Activated naive CD4-positive, alpha-beta T cell treated with anti-CD3 and anti-CD28 coated beads for 36 hours (primary cell): ENCODE measurements around the gene SLC34A3. TPM values are rescaled to one million over a fixed set of nuclear protein-coding genes. Genes with fewer than 3 reads are reported as not detected.

Experiments used
- CTCF ChIA-PET: fragments of 350-600 bp; sonication (Branson Sonifier 250); formaldehyde crosslinking; loops from one replicate; lab custom pipeline; 2021; ENCODE audit warnings: antibody characterized with exemption; lab: Charles Lee
- DNase-seq: peaks from one replicate; pipeline ENCODE4 v3.0.0-alpha.2; 2020
- H3K27ac Mint-ChIP-seq: one replicate; pipeline ENCODE4 v1.8.0; 2021; ENCODE audit warnings: mild to moderate bottlenecking, mixed read lengths
- H3K27me3 Mint-ChIP-seq: one replicate; pipeline ENCODE4 v1.8.0; 2021; ENCODE audit warnings: low read depth, mixed read lengths
- H3K36me3 Mint-ChIP-seq: one replicate; pipeline ENCODE4 v1.8.0; 2021; ENCODE audit warnings: low read depth, mixed read lengths
- H3K4me1 Mint-ChIP-seq: one replicate; pipeline ENCODE4 v1.8.0; 2021; ENCODE audit warnings: low read depth, mixed read lengths
- H3K4me3 Mint-ChIP-seq: one replicate; pipeline ENCODE4 v1.8.0; 2021; ENCODE audit warnings: mild to moderate bottlenecking, moderate library complexity, mixed read lengths
- H3K9me3 Mint-ChIP-seq: one replicate; pipeline ENCODE4 v1.8.0; 2021; ENCODE audit warnings: mixed read lengths
- intact Hi-C: fragments of 100-400 bp; cut with micrococcal nuclease; formaldehyde crosslinking; loops from one replicate; pipeline ENCODE4 v1.15.1; 2023
- total RNA-seq, 2 experiments: library from RNA; stranded (reverse); gene quantifications; one replicate each; pipeline ENCODE4 v1.2.3, GENCODE V29; 2021

SLC34A3 gene
- total RNA-seq, 2 experiments from 2014 or later, result not detected

DNA sequence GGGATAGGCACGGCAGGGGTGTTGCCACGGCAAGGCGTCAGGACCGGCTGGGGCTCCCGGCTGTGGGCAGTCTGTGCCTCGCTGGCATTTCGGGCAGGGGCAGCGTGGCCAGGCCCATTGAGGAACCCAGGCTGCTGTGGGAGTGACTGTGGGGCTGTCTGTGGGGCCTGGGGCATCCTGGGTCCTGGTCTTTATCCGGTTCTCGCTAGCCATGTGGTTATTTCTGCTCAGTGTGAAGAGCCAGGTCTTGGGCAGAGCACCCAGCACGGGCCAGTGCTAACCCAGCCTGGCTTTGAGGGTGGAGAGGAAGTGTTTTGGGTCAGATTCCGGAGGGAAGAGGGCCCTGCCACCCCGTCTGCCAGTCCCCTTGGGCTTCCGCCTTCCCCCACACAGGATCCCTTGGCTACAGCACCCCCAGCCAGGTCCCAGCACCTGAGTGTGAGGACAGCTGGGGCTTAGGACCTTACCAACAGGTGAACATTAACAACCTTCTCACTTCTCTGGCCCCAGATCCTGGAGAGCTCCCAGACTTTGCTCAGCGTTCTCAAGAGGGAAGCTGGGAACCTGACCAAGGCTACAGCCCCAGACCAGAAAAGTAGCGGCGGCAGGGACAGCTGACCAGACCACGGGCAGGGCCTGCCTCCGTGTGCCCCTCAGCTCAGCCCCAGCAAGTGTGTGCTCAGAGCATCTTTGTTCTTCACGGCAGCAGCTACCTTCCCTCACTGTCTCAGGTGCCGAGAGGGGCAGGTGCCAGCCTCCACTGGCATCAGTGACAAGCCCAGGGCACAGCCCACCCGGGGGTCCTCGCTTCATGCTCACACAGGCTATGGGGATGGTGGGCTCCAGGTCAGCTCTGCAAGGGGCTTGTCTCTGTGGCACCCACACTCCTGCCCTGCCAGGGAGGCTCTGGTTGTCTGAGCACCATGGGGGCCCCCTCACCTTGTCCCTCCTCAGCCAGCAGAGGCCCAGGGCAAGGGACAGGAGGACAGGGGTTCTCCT is 41.1 kb upstream of the SLC34A3 start:
- H3K4me3 Mint-ChIP-seq, result peak overlapping the region; percentile 92
- no peak for DNase-seq
- no peaks in the 10 kb centered on the region for H3K27me3 Mint-ChIP-seq
- H3K9me3 Mint-ChIP-seq, result no peaks in the 10 kb centered on the region
- H3K36me3 Mint-ChIP-seq, result peaks cover 3% of the 10 kb centered on the region
- H3K4me1 Mint-ChIP-seq, result peaks cover 33% of the 10 kb centered on the region
- H3K27ac Mint-ChIP-seq, result peak overlapping the region; percentile 88
- CTCF ChIA-PET, result interaction anchor here (0.7 to 2.6 kb wide), 13 partner anchors 10 to 93 kb away, joined by 3 to 16 read pairs (median 4); partner anchors contain the start of genes RNF224, TMEM210 and TPRN
- intact Hi-C loops, result loop anchor here (1.0 to 5.0 kb wide), 4 partner anchors 11 to 62 kb away; partner anchors contain the start of genes RNF224, TPRN and TUBB4B

DNA sequence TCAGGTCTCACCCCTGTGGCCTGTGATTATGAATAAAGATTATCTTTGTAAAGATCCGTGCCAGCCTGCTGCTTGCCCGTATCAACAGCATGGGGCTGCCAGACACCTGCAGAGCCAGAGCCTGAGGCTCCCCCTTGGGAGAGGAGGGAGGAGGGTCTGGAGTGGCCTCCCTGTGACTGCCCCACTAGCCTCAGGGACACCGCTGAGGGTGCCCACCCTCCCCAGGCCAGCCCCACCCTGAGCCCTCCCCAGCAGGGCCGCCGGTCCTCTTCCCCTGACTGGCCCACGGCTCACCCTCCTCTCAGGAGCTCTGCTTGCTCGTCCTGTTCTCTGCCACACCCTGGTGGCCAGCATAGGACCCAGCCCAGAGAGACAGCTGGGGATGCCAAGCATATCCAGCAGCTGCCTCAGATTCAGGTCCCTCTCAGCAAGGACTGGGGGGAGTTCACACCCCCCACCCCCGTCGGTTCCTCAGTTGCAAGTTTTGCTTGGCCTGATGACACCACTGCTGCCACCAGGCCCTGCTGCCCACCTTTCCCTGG is 40.3 kb upstream of the SLC34A3 start:
- Mint-ChIP-seq H3K36me3 (peaks cover 3% of the 10 kb centered on the region), H3K4me3 (peak overlapping the region; percentile 92), H3K9me3 (no peaks in the 10 kb centered on the region), H3K27me3 (no peaks in the 10 kb centered on the region), H3K27ac (no peak overlapping the region), H3K4me1 (peaks cover 33% of the 10 kb centered on the region)
- intact Hi-C loops, result no loop called here
- CTCF ChIA-PET, result interaction anchor here (1.5 to 2.6 kb wide), 5 partner anchors 9 to 94 kb away, joined by 4 to 16 read pairs (median 6); partner anchors contain the start of genes RNF224 and TPRN
- no peak for DNase-seq

DNA sequence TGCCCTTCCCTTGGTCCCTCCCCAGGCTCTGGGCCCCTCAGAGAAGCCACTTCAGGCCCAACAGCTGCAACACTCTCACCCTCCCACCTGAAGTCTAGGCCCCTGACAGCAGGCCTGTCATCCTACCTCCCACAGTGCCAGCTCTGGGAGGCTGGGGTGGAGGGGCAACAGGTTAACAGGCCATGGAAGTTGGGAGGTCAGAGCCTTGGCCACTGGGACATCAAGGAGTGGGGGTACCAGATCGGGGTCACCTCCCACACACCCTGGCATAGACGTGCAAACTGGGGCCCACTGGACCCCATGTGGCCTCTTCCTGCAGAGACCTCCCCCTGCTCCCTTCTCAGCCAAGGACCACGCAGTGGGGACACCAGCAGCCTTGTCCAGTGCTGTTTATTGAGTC is 39.5 kb upstream of the SLC34A3 start:
- Mint-ChIP-seq H3K27ac (no peak overlapping the region), H3K27me3 (no peaks in the 10 kb centered on the region), H3K4me3 (peak overlapping the region; percentile 36), H3K36me3 (peaks cover 3% of the 10 kb centered on the region), H3K9me3 (no peaks in the 10 kb centered on the region), H3K4me1 (peaks cover 31% of the 10 kb centered on the region)
- intact Hi-C loops, result no loop called here
- CTCF ChIA-PET, result interaction anchor here (1.7 kb wide), 1 partner anchor 35 kb away, joined by 6 read pairs; the partner anchor contains the start of gene RNF224
- DNase-seq, result no peak

DNA sequence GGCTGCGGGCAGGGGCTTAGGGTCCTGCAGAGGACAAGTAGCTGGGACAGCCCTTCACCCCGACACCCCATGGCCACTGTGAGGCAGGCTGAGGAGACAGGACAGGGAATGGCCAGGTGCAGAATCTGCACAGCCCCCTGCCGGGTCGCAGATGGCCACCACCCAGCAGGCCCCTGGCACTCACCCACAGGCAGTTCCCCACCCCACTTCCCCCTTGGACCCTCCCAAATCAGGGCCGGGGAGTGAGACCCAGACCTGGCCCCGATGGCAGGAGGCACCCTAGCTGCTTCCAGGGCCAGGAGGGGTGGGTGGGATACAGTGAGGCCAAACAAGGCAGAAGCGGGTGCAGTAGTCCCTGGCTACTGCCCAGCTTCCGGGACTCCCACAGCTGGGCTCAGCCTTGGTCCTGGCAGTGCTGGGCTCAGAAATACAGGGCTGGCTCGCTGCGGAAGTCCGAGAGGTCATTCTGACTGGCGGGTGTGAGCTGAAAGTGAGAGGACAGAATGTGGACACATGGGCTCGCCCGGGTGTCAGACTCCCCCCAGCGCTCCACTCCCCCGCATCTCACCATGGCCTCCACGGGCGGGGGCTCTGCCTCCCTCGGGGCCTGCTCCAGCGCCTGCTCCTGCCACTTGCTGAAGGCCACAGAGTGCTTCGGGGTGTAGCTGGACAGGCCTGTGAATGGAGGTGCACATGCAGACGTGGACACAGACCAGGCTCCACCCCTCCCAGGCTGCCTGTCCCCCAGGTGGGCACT is 38.8 kb upstream of the SLC34A3 start:
- no peak overlapping the region for H3K4me3 Mint-ChIP-seq
- peaks cover 3% of the 10 kb centered on the region for H3K36me3 Mint-ChIP-seq
- no peaks in the 10 kb centered on the region for H3K27me3 Mint-ChIP-seq
- H3K4me1 Mint-ChIP-seq, result peaks cover 25% of the 10 kb centered on the region
- CTCF ChIA-PET, result interaction anchor here (1.0 kb wide), 1 partner anchor 45 kb away, joined by 4 read pairs; no protein-coding TSS in a partner anchor
- no peak for DNase-seq
- H3K9me3 Mint-ChIP-seq, result no peaks in the 10 kb centered on the region
- no peak overlapping the region for H3K27ac Mint-ChIP-seq
- intact Hi-C loops, result no loop called here

DNA sequence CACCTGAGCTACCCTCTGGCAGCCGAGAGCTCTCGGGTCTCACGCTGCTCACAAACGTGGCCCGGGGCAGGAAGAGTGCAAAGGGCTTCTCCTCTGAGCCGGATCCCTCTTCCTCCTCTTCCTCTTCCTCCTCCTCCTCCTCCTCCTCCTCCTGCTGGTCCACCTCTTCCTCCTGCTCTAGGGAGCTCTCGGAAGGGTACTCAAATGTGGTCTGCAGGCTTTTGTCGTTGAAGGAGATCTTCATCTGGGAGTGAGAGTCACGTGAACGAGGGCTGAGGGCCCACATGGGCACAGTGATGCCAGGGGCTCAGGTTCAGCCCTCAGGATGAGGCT is 38.3 kb upstream of the SLC34A3 start:
- Mint-ChIP-seq H3K4me1 (peaks cover 20% of the 10 kb centered on the region), H3K4me3 (no peak overlapping the region), H3K36me3 (peaks cover 3% of the 10 kb centered on the region), H3K27me3 (no peaks in the 10 kb centered on the region), H3K27ac (no peak overlapping the region), H3K9me3 (no peaks in the 10 kb centered on the region)
- CTCF ChIA-PET, result interaction anchor here (1.0 kb wide), 1 partner anchor 44 kb away, joined by 4 read pairs; no protein-coding TSS in a partner anchor
- intact Hi-C loops, result no loop called here
- DNase-seq, result no peak

DNA sequence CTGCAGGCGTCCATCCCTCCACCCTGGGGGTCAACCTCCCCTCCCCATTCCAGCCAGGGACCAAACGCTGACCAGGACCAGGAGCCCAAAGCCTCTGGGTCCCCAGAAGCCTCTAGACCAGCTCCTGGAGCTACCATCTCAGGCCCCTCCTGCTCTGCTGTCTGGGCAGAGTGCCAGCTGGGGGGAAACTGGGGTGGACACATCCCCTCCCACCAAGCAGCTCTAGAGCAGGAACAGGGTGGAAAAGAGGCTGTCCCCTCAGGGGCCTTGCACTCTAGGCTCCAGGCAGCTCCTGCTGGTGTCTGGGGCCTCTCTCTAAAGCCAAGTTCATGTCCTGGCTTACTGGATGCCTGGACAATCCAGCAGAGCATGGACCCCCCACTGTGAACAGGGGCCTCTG is 37.8 kb upstream of the SLC34A3 start:
- no peak overlapping the region for H3K4me3 Mint-ChIP-seq
- CTCF ChIA-PET, result interaction anchor here (1.0 to 1.3 kb wide), 2 partner anchors 17 to 44 kb away, joined by 3 to 4 read pairs; no protein-coding TSS in a partner anchor
- H3K27me3 Mint-ChIP-seq, result no peaks in the 10 kb centered on the region

DNA sequence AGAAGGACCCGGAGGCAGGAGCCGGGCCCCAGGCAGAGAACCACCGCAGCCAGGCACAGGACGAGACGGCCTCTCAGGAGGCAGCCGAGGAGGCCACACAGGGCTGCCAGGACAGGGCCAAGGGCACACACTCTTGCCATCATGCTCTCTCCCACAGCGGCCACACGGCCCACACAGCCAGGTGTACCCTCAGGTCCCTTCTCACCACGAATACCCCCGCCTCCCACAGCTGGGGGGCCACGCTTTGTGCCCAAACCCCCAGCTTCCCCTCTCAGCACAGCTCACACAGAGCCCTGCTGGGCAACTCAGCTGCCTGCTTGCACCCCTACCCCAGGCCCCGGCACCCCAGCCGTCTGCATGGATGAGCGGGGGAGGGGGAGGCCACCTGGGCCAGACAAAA is 36.9 kb upstream of the SLC34A3 start:
- DNase-seq, result no peak
- intact Hi-C loops, result no loop called here
- no peak overlapping the region for H3K27ac Mint-ChIP-seq
- H3K9me3 Mint-ChIP-seq, result no peaks in the 10 kb centered on the region
- H3K36me3 Mint-ChIP-seq, result peaks cover 2% of the 10 kb centered on the region
- H3K4me1 Mint-ChIP-seq, result peaks cover 16% of the 10 kb centered on the region
- no peaks in the 10 kb centered on the region for H3K27me3 Mint-ChIP-seq
- CTCF ChIA-PET, result interaction anchor here (1.3 kb wide), 1 partner anchor 18 kb away, joined by 3 read pairs; no protein-coding TSS in a partner anchor
- H3K4me3 Mint-ChIP-seq, result no peak overlapping the region

More for the DNA sequence above, 37.8 kb upstream of the SLC34A3 start:
- Mint-ChIP-seq H3K36me3 (peaks cover 3% of the 10 kb centered on the region), H3K9me3 (no peaks in the 10 kb centered on the region), H3K27ac (no peak overlapping the region), H3K4me1 (peaks cover 16% of the 10 kb centered on the region)
- intact Hi-C loops, result no loop called here
- DNase-seq, result no peak

DNA sequence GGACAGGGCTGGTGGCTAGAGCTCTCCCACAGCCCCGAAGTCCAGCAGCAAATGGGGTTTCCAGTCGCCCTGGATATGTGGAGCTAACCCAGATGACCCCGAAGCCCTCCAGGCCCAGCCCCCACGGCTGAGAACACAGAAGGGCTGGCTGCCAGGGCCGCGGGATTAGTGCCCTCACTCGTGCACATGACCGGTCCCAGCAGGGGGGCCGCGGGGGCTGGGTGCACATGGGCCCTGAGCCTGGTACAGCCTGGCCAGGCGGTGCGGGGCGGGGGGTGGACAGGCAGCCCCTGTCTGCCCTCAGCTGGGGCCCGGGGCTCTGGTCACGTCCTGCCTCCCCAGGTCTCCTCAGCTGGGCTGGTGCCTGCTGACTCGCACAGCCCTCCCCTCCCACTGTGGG is 36.3 kb upstream of the SLC34A3 start:
- DNase-seq, result no peak
- no peaks in the 10 kb centered on the region for H3K27me3 Mint-ChIP-seq
- peaks cover 2% of the 10 kb centered on the region for H3K36me3 Mint-ChIP-seq
- intact Hi-C loops, result no loop called here
- no peak overlapping the region for H3K27ac Mint-ChIP-seq
- no peak overlapping the region for H3K4me3 Mint-ChIP-seq
- H3K9me3 Mint-ChIP-seq, result no peaks in the 10 kb centered on the region
- peaks cover 11% of the 10 kb centered on the region for H3K4me1 Mint-ChIP-seq
- CTCF ChIA-PET, result interaction anchor here (0.5 to 1.3 kb wide), 2 partner anchors 19 to 111 kb away, joined by 3 read pairs; no protein-coding TSS in a partner anchor

DNA sequence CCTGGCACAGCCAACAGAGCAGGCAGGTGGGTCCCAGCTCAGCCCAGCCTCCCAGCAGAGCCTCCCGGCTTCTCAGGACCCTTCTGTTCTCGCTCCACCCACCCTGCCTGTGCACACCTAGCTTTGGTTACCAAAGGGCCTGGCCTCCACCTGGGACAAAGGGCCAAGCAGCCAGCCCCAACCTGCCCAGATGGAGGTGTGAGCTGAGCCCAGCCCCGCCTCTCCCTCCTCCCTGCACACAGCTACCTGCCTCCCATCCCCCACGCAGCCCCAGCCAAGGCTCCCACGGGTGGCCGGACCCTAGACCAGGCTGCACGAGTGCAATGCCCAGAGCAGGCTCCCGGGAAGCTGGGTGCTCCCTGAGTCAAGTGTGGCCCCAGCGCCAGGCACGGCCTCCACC is 35.8 kb upstream of the SLC34A3 start:
- CTCF ChIA-PET, result interaction anchor here (1.3 kb wide), 1 partner anchor 42 kb away, joined by 4 read pairs; no protein-coding TSS in a partner anchor
- H3K36me3 Mint-ChIP-seq, result peaks cover 2% of the 10 kb centered on the region
- no peak overlapping the region for H3K4me3 Mint-ChIP-seq
- no peak overlapping the region for H3K27ac Mint-ChIP-seq
- intact Hi-C loops, result no loop called here
- no peak for DNase-seq
- no peaks in the 10 kb centered on the region for H3K27me3 Mint-ChIP-seq
- no peaks in the 10 kb centered on the region for H3K9me3 Mint-ChIP-seq
- peaks cover 8% of the 10 kb centered on the region for H3K4me1 Mint-ChIP-seq

DNA sequence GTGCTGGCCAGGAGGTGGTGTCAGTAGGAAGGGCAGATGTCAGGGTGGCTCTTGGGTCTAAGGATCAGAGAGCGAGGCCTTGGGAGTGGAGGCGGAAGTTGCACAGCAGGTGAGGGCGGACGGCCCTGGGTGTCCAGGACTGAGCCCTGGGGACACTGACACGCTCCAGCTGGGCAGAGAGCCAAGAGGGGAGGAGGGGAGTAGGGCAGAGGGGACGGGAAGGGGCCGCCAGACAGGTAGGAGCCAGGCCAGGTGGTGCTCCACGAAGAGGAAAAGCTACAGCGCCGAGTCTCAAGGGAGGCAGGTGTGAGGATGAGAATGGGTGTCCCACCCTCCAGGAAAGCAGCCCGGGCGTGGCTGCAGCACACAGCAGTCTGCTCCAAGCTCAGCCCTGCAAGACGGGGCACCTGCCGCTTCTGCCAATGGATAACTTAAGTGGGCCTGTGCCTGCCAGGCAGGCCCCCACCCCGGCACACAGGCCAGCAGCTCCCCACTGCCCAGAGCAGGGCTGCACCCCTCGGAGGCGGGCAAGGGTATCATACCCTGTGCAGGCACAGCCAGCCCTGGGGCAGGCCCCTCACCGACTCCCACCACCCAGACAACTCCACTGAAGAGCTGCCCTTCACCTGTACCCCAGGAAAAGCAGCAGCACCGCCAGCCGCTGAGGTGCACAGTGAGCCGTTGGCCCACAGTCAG is 35.0 kb upstream of the SLC34A3 start:
- no peak overlapping the region for H3K27ac Mint-ChIP-seq
- DNase-seq, result no peak
- peaks cover 5% of the 10 kb centered on the region for H3K4me1 Mint-ChIP-seq
- no peaks in the 10 kb centered on the region for H3K9me3 Mint-ChIP-seq
- H3K4me3 Mint-ChIP-seq, result no peak overlapping the region
- CTCF ChIA-PET, result interaction anchor here (1.3 kb wide), 1 partner anchor 41 kb away, joined by 4 read pairs; no protein-coding TSS in a partner anchor
- no peaks in the 10 kb centered on the region for H3K27me3 Mint-ChIP-seq
- H3K36me3 Mint-ChIP-seq, result peaks cover 1% of the 10 kb centered on the region
- intact Hi-C loops, result no loop called here
